CD4-positive, alpha-beta T cell treated with Interleukin-12 subunit alpha and Interleukin-12 subunit beta, for 1 hour (primary cell): ENCODE measurements around the gene GPC6.
A peak's percentile ranks its signal among the peaks of the same experiment; 100 is the strongest.

Experiments used
- DNase-seq: peaks from one replicate; pipeline ENCODE4 v3.0.0-alpha.2; 2020

GPC6 gene

DNA sequence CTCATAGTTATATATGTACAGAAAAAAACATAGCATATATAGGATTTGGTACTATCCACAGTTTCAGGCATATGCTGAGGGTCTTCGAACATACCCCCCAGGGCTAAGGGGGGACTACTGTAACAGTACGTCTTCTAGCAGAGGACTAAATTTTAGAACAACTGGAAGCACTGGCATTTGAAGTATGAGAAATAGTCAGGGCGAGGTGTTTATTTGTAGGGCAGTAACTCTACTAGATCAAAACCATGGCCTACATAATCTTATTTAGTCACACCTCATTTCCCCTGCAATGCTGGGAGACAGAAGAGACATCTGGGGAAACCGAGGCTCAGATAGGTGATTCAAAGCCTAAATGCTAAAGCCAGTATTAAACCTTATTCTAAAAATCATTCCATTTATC, 1007.2 kb downstream of the GPC6 start:
- DNase-seq = no peak

DNA sequence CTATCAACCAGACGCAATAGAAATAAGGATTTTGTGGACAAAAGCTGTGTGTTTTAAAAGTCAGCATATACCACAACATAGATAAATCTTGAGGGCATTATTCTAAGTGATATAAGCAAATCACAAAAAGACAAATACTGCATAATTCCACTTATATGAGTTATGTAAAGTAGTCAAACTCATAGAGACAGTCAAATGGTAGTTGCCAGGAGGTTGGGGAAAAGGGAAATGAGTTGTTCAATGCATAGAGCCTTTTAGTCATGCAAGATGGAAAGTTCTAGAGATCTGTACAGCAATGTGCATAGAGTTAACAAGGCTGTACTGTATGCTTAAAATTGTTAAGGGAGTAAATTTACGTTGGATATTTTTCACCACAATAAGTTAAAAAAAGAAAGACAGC, 1008.1 kb downstream of the GPC6 start:
- DNase-seq = no peak

DNA sequence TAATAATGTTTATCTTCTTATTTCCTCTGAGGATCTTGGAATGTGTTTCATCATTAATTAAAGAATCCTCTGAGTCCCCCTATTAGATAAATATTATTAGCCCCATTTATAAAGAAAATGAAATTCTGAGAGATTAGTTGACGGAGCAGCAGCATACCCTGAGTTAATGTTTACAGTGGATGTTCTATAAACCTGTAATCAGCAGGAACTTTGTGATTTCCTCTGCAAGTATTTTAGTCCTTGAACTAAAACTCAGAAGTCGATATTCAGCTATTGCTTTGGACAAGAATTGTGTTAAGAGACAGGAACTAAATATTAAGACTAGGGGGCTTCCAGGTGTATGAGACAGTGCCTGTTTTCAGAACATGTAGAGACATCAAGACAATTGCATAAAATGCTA, 1009.5 kb downstream of the GPC6 start:
- DNase-seq = no peak

DNA sequence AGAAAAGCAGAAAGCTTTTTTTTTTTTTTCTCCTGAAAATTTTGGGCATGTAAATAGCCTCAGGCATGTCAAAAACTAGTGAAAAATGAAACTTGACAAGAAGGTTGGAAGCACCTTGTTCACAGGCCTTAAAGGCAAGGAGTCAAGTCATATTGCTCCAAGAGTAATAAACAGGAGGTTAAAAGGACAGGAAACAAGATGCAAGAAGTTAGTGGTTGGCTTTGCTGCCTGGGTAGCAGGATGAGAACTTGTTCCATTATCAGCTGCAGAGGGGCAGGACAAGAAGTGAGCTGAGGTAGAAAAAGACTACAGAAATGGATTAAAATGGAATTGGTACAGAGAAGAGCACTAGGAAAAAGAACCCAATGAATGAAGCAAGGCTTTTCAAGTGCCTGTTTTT, 1010.3 kb downstream of the GPC6 start:
- no peak for DNase-seq

DNA sequence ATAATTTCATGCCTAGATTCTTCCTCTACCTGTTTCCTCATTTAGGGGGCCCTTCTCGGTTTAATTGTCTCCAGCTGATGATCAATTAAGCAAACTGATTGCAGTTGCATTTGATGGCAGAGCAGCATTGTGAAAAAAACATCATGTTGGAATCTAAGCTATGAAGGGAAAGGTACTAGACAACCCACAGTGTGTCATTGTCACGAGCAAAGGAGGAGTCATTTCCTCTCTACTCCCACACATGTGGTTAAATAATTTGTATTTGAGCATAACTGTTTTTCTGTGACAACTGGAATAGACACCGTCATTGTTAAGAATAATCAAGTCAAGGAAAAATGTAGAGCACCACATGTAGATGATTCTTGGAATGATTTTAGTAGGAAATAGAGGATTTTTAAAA, 1012.5 kb downstream of the GPC6 start:
- DNase-seq = peak; percentile 7

GRCh38 chr13:94242554-94242953, 1015.9 kb downstream of the GPC6 start:
- no peak for DNase-seq

- DNase-seq = no peak
Observed at GRCh38 chr13:94243551-94243950, 1016.9 kb downstream of the GPC6 start.

DNA sequence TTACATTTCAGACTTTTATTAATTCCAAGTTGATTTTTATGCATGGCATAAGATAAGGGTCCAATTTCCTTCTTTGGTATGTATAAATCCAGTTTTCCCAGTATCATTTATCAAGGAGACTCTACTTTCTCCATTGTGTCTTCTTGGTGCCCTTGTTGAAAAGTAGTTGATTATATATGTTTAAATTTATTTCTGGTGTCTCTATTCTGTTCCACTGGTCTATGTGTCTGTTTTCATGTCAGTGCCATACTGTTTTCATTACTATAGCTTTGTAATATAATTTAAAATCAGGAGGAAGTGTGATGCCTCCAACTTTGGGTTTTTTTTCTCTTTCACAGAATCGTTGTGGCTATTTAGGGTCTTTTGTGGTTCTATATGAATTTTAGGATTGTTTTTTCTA, 1019.9 kb downstream of the GPC6 start:
- DNase-seq = no peak

DNA sequence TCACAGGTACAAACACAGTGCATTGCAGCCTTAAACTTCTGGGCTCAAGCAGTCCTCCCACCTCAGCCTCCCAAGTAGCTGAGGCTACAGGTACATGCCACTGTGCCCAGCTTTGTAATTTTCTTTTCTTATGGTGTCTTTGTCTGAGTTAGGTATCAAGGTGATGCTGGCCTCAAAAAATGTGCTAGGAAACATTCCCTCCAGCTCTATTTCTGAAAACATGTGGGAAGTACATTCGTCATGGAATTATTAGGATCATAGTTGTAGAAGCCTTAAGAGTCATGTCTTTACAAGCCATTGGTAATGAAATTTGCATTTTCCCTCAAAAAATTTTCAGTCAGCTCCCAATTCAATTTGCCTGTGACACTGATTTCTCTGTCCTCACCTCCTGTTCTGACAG, 1021.3 kb downstream of the GPC6 start:
- DNase-seq = no peak

GRCh38 chr13:94248454-94249228, 1022.0 kb downstream of the GPC6 start:
- DNase-seq = no peak

DNA sequence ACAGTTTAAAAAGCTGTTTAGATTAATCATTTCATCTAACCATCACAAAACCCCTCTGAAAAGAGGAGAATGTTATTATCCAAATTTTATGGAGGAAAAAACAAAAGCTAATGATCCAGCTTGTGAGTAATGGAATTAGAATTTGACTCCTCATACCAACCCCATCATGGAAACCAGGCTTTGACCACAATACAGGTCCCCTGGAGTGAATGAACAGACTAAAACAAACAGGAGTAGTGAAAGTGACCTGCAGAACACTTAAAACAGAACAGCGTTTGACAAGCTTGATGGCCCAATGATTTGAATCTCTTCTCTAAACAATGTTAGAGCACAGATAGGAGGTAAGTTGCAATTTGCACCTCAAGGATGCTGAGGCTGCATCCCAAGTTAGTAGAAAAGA, 1022.9 kb downstream of the GPC6 start:
- DNase-seq = no peak

- no peak for DNase-seq
Observed at GRCh38 chr13:94251831-94252608, 1025.4 kb downstream of the GPC6 start.

DNA sequence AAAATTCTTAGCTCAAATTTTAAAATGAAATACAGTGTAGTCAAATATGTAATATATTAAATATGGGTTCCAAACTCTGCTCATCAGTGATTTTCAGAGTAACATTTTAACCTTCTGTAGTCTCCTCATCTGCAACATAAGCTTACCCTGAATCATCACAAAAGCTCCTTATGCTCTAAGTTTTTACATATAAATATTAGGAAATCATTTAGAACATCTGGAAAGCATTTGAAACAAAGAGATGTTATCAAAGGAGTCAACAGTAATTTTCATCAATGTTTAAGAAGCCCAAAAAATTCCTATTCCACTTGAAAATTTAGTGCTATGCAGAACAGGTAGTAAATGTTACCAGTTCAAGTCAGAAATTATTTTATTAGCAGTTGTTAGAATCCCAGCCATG, 1028.1 kb downstream of the GPC6 start:
- no peak for DNase-seq

DNA sequence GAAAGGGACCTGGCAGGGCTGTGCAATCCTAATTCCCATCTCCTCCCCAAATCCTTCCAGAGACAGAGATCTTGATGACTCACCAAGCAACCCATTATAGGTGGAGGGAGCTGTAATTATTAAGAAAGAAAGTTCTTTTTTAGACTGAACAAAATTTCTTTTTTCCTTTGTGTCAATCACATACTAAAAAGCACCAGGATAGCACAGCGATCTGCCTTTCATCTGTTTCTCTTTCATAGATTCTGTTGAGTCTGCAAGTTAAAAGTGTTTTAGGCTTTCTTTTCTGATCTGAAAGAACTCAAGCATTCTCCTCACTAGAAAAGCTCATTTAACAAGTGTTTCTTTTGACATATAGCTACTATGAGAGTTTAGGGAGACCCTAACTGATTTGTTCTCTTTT, 1030.1 kb downstream of the GPC6 start:
- DNase-seq = no peak

DNA sequence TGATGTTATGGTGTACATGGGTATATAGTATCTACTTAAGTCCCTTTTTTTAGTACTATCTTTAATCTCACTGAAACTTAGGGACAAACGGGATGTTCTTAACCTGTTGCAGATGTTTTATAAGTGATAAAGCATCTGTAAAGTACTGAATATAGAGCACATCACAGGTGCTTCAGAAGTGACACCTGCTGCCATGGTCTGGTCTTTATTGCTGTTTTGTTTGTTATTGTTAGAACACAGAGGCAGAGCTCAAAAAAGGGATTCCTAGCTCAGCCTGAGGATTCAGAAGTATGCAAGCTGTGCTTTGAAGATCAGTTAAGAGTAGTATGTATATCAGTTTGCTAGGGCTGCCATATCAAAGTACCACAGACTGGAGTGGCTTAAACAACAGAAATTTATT, 1033.4 kb downstream of the GPC6 start:
- DNase-seq = no peak

- DNase-seq = no peak
Observed at GRCh38 chr13:94261163-94261562, 1034.6 kb downstream of the GPC6 start.

- DNase-seq = no peak
Observed at GRCh38 chr13:94263038-94263437, 1036.4 kb downstream of the GPC6 start.

- DNase-seq = no peak
Observed at GRCh38 chr13:94267581-94268366, 1041.2 kb downstream of the GPC6 start.

GRCh38 chr13:94268661-94269060, 1042.1 kb downstream of the GPC6 start:
- DNase-seq = no peak

- no peak for DNase-seq
Observed at GRCh38 chr13:94269557-94269956, 1043.0 kb downstream of the GPC6 start.

DNA sequence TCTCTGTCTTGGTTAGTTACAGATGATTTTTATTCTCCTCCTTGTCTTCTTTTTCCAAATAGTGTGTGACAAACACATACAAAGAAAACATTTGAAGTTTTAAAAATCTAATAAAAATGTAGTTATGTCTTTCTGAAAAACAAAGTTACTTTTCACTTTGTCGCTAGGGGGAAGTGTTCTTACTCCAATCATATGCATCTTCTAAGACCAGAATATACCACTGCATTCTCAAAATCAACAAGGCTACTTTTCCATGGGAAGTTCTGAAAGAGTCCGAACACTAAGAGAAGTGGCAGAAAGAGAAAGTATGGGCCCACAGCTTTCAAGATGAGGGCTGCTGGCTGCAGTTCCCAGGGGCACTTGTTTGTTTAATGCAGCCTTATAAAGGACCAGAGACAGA, 1043.9 kb downstream of the GPC6 start:
- no peak for DNase-seq

DNA sequence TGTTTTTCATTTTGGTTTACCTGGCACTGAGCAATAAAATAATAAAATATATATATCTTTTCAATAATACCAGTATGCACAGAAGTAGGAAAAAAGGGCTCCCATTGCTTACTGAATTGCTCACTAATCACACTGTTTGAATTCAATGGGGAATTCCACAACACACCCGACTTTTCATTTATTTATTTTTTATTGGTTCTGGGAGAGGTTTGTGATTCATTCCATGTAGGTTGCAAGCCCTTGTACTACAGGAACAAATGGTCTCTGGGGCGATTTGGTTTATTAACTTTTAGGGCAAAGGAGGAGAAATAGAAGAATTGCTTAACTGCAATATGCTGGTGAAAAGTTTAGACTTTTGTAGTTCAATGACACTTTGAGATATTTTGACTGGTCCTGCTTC, 1045.4 kb downstream of the GPC6 start:
- DNase-seq = no peak

GRCh38 chr13:94280349-94280748, 1053.7 kb downstream of the GPC6 start:
- no peak for DNase-seq

GRCh38 chr13:94280845-94281244, 1054.2 kb downstream of the GPC6 start:
- DNase-seq = no peak
